HepG2 (cell line): ENCODE data around the gene PRKCE. TPM values are rescaled to one million over a fixed set of nuclear protein-coding genes. Genes with fewer than 3 reads are reported as not detected.

Source experiments
- ATAC-seq: fragments of 200-7000 bp; cut with Tn5 transposase; 3 replicates; pipeline ENCODE4 v1.9.1; 2020; ENCODE audit warnings: mild to moderate bottlenecking, moderate library complexity
- BruUV-seq: library from RNA; stranded (reverse); fragments of 400-500 nt; replicated peaks from 2 replicates; lab custom pipeline; 2021; lab: Mats Ljungman, UMichigan
- CTCF ChIA-PET: fragments of 300-600 bp; formaldehyde crosslinking; extraction: SDS; loops from one replicate; lab custom pipeline; 2021; ENCODE audit warnings: low total read pairs, inconsistent platforms, low intra/inter-chr PET ratio; lab: Yijun Ruan, JAX
- POLR2A ChIA-PET: fragments of 350-600 bp; sonication (Branson Sonifier 250); formaldehyde crosslinking; loops from one replicate; lab custom pipeline; 2020; ENCODE audit warnings: antibody characterized with exemption, inconsistent platforms; lab: Yijun Ruan, JAX
- DNase-seq: peaks from one replicate; pipeline ENCODE4 v3.0.0-alpha.2; 2015; ENCODE audit warnings: low spot score
- FAIRE-seq: peaks from 3 replicates; lab custom pipeline; 2011; peaks lifted over from hg19 to GRCh38; lab: Jason Lieb, UNC
- H2AFZ ChIP-seq: one replicate; pipeline ENCODE4 v1.6.1; 2011; ENCODE audit warnings: low read length, inconsistent platforms
- H3K27ac ChIP-seq: fragments of 300-600 bp; 3 replicates; pipeline ENCODE4 v1.8.0; 2011; ENCODE audit warnings: mixed run types, mild to moderate bottlenecking, mixed read lengths, low read length, inconsistent platforms; ENCODE audit not compliant: insufficient read depth; ENCODE audit errors: extremely low read length
- H3K27me3 ChIP-seq, 2 experiments: fragments of 200-600 bp in 1 of 2; 2 replicates in 1 of 2; 3 replicates in 1 of 2; pipeline versions ENCODE4 v1.6.0 to v1.8.0; 2011; ENCODE audit warnings: low read length in 2 of 2, mild to moderate bottlenecking in 2 of 2, moderate library complexity in 2 of 2, inconsistent platforms in 1 of 2; ENCODE audit not compliant: insufficient read depth in 2 of 2, control insufficient read depth in 1 of 2
- H3K36me3 ChIP-seq, 2 experiments: fragments of 200-600 bp in 1 of 2; replicated peaks in 1 of 2; 2 replicates in 1 of 2; 3 replicates in 1 of 2; pipeline versions ENCODE4 v1.5.1 to v1.8.0; 2011; ENCODE audit warnings: low read length in 2 of 2, inconsistent platforms in 1 of 2; ENCODE audit not compliant: insufficient read depth in 2 of 2, control insufficient read depth in 1 of 2
- H3K4me1 ChIP-seq: 2 replicates; pipeline ENCODE4 v1.5.1; 2012; ENCODE audit warnings: low read length, inconsistent platforms; ENCODE audit not compliant: insufficient read depth
- H3K4me2 ChIP-seq: 2 replicates; pipeline ENCODE4 v1.6.0; 2011; ENCODE audit warnings: low read depth, low read length, inconsistent platforms
- H3K4me3 ChIP-seq, 3 experiments: fragments of 200-600 bp in 1 of 3; sonication (generic), shearing (Covaris generic) in 1 of 3; replicated peaks in 1 of 3; 2 replicates each; pipeline ENCODE4 v1.5.1; 2011 to 2016; ENCODE audit warnings: low read length in 3 of 3, inconsistent platforms in 2 of 3, low read depth in 2 of 3, mild to moderate bottlenecking in 2 of 3, control low read depth in 1 of 3, mixed read lengths in 1 of 3; ENCODE audit not compliant: insufficient read depth in 1 of 3
- H3K79me2 ChIP-seq: one replicate; pipeline ENCODE4 v1.6.1; 2011; ENCODE audit warnings: low read length, inconsistent platforms; ENCODE audit not compliant: insufficient read depth
- H3K9ac ChIP-seq: 2 replicates; pipeline ENCODE4 v1.6.0; 2011; ENCODE audit warnings: mild to moderate bottlenecking, low read depth, low read length, inconsistent platforms; ENCODE audit not compliant: insufficient read depth
- H3K9me3 ChIP-seq: 2 replicates; pipeline ENCODE4 v1.5.1; 2012; ENCODE audit warnings: mild to moderate bottlenecking, low read length
- H4K20me1 ChIP-seq: 2 replicates; pipeline ENCODE4 v1.6.0; 2011; ENCODE audit warnings: inconsistent platforms, mild to moderate bottlenecking, low read length, moderate library complexity; ENCODE audit not compliant: insufficient read depth
- ASH2L ChIP-seq: fragments of 300-600, 200-600 bp; sonication (generic); IDR thresholded peaks from 2 replicates; pipeline ENCODE4 v1.7.0; 2017; ENCODE audit warnings: low read depth, mild to moderate bottlenecking, moderate library complexity, mixed read lengths, low read length; ENCODE audit not compliant: insufficient read length
- NCOR1 ChIP-seq: fragments of 200-600 bp; sonication (generic); IDR thresholded peaks from 2 replicates; pipeline ENCODE4 v1.7.0; 2017; ENCODE audit warnings: antibody characterized with exemption, low read length, borderline replicate concordance
- ZNF652 ChIP-seq: IDR thresholded peaks from 2 replicates; pipeline ENCODE4 v1.6.1; 2016; ENCODE audit warnings: low read depth, borderline replicate concordance
- ZNF879 ChIP-seq: sonication (generic); formaldehyde crosslinking; IDR thresholded peaks from 2 replicates; pipeline ENCODE4 v1.8.1; 2023; ENCODE audit warnings: missing genetic modification reagents
- ZNF891 ChIP-seq: sonication (generic); formaldehyde crosslinking; IDR thresholded peaks from 2 replicates; pipeline ENCODE4 v1.5.0; 2020; ENCODE audit warnings: mild to moderate bottlenecking, missing genetic modification reagents
- WGBS: methylation state at CpG from one replicate; pipeline ENCODE4 v1.1.6; 2017; ENCODE audit warnings: low lambda C conversion rate; 5-methylcytosine and 5-hydroxymethylcytosine counted together
- in situ Hi-C: cut with HindIII; loops from 2 replicates; pipeline ENCODE4 v1.10.0; 2017; ENCODE audit warnings: low pct_unique_long_range_greater_than_20kb; ENCODE audit not compliant: extremely low pct_ligation_motif_present
- intact Hi-C: fragments of 100-400 bp; cut with micrococcal nuclease; formaldehyde crosslinking; loops from one replicate; pipeline ENCODE4 v1.10.0; 2022; ENCODE audit not compliant: unreplicated experiment
- polyA plus RNA-seq, 8 experiments: library from polyadenylated mRNA; depleted of rRNA in 3 of 8; stranded (reverse) in 7 of 8; unstranded in 1 of 8; fragments of >200 nt; fragmentation: Illumina TruSeq in 4 of 8; extraction: Trizol in 4 of 8; gene quantifications; 2 replicates each; pipeline versions ENCODE4 v1.2.1 to v1.2.3, GENCODE V29; 2011 to 2016; ENCODE audit warnings: low read depth in 4 of 8, missing spikeins in 1 of 8, mixed read lengths in 1 of 8; ENCODE audit not compliant: insufficient read depth in 1 of 8
- total RNA-seq, 5 experiments: library from RNA; depleted of rRNA; stranded (reverse); fragments of >200 nt; fragmentation: Illumina TruSeq; extraction: Trizol; gene quantifications; 2 replicates each; pipeline ENCODE4 v1.2.3, GENCODE V29; 2016; ENCODE audit warnings: low read depth in 1 of 5
- TF ChIP-seq, protein P1 (sequence below): sonication (generic); formaldehyde crosslinking; IDR thresholded peaks from 2 replicates; pipeline ENCODE4 v1.4.0; 2020; ENCODE audit warnings: mild to moderate bottlenecking, missing genetic modification reagents
- TF ChIP-seq, protein P2 (sequence below): sonication (generic); formaldehyde crosslinking; IDR thresholded peaks from 2 replicates; pipeline ENCODE4 v1.9.0; 2022; ENCODE audit warnings: missing genetic modification reagents, mild to moderate bottlenecking, borderline replicate concordance

PRKCE gene
- total and polyA plus RNA-seq, 2 of the 13 experiments (the other 11 are each of a cell fraction or from before 2014, with no cell fraction given), result 1.0 to 3.9 TPM

DNA sequence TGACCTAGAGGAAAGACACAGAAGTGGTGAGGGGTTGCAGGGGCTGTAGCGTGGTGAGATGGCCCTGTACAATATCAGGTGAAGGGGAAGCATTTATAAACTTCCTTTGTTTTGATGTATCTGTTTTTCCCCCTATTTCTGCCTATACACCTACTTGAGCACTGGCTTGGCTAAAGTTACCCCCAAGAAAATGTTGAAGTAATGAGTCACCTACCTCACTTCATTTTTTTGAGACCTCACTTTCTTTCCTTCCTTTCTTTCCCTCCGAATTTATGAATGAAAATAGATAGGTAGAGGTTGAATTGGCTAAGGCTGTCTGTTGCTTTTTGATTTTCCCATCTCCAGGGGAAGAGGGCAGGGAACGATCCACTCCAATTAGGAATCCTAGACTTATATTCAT is 414.6 kb downstream of the PRKCE start (continued):
- TF ChIP-seq ZNF652 (no peak), NCOR1 (no peak)

DNA sequence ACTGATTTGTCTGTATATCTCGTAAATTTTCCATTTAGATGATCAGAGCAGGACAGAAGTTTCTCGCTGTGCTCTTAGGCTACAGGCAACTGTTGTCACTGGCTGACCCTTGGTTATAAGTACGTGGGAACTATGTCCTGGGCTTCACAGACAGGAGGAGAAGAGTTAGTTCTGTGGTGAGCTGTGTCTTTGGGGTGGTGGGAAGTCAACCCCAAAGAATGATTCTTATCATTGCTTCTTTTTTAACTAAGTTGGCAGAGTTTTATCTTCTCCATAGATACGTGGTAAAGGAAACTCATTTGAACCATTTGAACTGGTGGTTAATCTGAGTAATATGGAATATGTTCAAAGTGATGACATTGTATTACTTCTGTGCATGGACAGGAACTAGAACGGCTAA is 415.1 kb downstream of the PRKCE start:
- H2AFZ ChIP-seq, result no peak overlapping the region
- peaks cover 9% of the 10 kb centered on the region; the same call in 1 of the 2 replicates for H3K4me1 ChIP-seq
- intact Hi-C loops, result no loop called here
- in situ Hi-C loops, result no loop called here
- ChIA-PET CTCF (no interaction called here), POLR2A (no interaction called here)
- no peaks in the 10 kb centered on the region for H4K20me1 ChIP-seq
- BruUV-seq, result no TSS peak
- FAIRE-seq, result no peak
- TF ChIP-seq ASH2L (no peak), ZNF879 (CRISPR knock-in tag) (no peak), ZNF891 (CRISPR knock-in tag) (no peak)
- TF ChIP-seq, protein P1, sequence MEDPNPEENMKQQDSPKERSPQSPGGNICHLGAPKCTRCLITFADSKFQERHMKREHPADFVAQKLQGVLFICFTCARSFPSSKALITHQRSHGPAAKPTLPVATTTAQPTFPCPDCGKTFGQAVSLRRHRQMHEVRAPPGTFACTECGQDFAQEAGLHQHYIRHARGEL (CRISPR knock-in tag), result no peak
- TF ChIP-seq, protein P2, sequence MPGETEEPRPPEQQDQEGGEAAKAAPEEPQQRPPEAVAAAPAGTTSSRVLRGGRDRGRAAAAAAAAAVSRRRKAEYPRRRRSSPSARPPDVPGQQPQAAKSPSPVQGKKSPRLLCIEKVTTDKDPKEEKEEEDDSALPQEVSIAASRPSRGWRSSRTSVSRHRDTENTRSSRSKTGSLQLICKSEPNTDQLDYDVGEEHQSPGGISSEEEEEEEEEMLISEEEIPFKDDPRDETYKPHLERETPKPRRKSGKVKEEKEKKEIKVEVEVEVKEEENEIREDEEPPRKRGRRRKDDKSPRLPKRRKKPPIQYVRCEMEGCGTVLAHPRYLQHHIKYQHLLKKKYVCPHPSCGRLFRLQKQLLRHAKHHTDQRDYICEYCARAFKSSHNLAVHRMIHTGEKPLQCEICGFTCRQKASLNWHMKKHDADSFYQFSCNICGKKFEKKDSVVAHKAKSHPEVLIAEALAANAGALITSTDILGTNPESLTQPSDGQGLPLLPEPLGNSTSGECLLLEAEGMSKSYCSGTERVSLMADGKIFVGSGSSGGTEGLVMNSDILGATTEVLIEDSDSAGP (CRISPR knock-in tag), result no peak
- H3K4me2 ChIP-seq, result no peak overlapping the region
- no peaks in the 10 kb centered on the region for H3K27me3 ChIP-seq
- H3K4me3 ChIP-seq, result no peak overlapping the region
- no peaks in the 10 kb centered on the region for H3K9me3 ChIP-seq
- H3K27ac ChIP-seq, result no peak overlapping the region
- DNase-seq, result no peak
- H3K9ac ChIP-seq, result no peak overlapping the region
- ATAC-seq, result no peak
- 81% methylated on average over 5 of the region's 5 CpGs for WGBS
- H3K79me2 ChIP-seq, result no peaks in the 10 kb centered on the region
- no peaks in the 10 kb centered on the region for H3K36me3 ChIP-seq
